Motor neuron (in vitro differentiated cells): Measurements from ENCODE around the gene RPGRIP1. TPM values are rescaled to one million over a fixed set of nuclear protein-coding genes. Genes with fewer than 3 reads are reported as not detected.
A peak's percentile ranks its signal among the peaks of the same experiment; 100 is the strongest.

Experiments used
- ATAC-seq, 8 experiments: fragments of 200-7000 bp; cut with Tn5 transposase; replicated peaks in 6 of 8; 2 replicates each; pipeline ENCODE4 v1.8.0; 2021; ENCODE audit warnings: mild to moderate bottlenecking in 8 of 8, moderate library complexity in 8 of 8
- H3K27ac ChIP-seq, 2 donors: fragments of 250-450 bp; sonication (Bioruptor Pico); 2 replicates each; pipeline ENCODE4 v1.9.0; 2021; ENCODE audit warnings: antibody characterized with exemption in 2 of 2, mild to moderate bottlenecking in 2 of 2, moderate library complexity in 1 of 2
- H3K4me1 ChIP-seq, 2 donors: fragments of 250-450 bp; sonication (Bioruptor Pico); replicated peaks in 1 of 2; 2 replicates each; pipeline ENCODE4 v1.6.1; 2021; ENCODE audit warnings: antibody characterized with exemption in 2 of 2, mild to moderate bottlenecking in 2 of 2, moderate library complexity in 1 of 2
- H3K4me3 ChIP-seq, 5 donors: fragments of 250-450 bp; sonication (Bioruptor Pico); 2 replicates each; pipeline ENCODE4 v1.9.0; 2021; ENCODE audit warnings: antibody characterized with exemption in 5 of 5, mild to moderate bottlenecking in 5 of 5, moderate library complexity in 4 of 5
- WGBS, 10 experiments: fragments of 450-650 bp; shearing (Covaris generic); methylation state at CpG; one replicate each; pipeline ENCODE4 v1.0.0; 2022; 5-methylcytosine and 5-hydroxymethylcytosine counted together
- in situ Hi-C, 9 experiments: fragments of 400-800 bp; cut with MboI; loops; one replicate each; pipeline ENCODE4 v1.15.0; 2021; ENCODE audit warnings: low sequenced_read_pairs in 9 of 9, low pct_unique_long_range_greater_than_20kb in 2 of 9; ENCODE audit not compliant: unreplicated experiment in 9 of 9
- total RNA-seq, 8 experiments: library from RNA; unstranded; fragments of 300-600 nt; gene quantifications; 2 replicates each; pipeline versions ENCODE4 v1.2.3 to v1.2.4, GENCODE V29; 2022

Gene RPGRIP1
- total RNA-seq, 8 experiments from 2014 or later: 0.33 to 0.92 (median 0.52) TPM; not detected in 2

DNA sequence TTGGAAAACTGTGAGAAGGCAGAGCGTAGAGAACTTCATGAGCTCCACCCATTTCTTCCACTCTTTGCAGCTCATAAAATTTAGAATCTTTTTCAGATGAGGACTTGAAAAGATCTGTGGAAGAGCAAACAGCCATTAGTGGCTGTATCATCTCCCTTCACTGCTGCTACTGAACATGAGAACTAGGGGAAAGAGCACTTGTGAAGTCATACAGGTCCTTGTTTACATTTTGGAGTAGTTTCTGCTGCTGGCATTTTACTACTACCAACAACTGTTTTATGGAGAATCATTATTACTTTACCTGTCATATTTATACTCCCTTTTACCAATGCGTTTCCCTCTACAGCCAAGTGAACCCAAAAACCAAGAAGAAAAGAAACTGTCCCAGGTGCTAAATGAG lies 41.0 kb downstream of the RPGRIP1 start:
- ATAC-seq: no peak
- Histone ChIP-seq H3K4me3 (no peak overlapping the region), H3K27ac (no peak overlapping the region), H3K4me1 (no peaks in the 10 kb centered on the region)
- 63 to 100% (median 86%) methylated on average over 1 to 2 of the region's 2 CpGs; no CpG with 5 or more reads in 1 of the 10 experiments for WGBS, 10 experiments
- in situ Hi-C loops: no loop called here

DNA sequence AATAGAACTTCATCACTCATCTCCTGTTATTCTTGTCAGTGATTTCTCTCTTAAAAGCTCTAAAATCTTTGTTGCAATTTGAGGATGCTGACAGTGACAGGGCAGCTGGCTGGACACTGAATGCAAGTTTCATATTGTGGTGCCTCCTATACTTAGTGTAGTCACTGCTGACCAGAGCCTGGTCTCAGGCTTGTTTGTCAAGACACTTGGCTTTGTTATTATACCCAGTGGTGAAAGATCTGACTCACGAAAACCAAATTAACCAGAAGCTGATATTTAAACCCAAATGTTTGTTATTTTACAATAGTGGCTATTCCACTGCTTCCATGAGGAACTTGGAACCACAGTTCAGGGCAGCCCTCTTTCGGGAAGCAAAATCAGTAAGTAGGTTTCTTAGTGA lies 42.8 kb downstream of the RPGRIP1 start:
- no peak overlapping the region for H3K4me3 ChIP-seq
- no peaks in the 10 kb centered on the region for H3K4me1 ChIP-seq
- H3K27ac ChIP-seq: no peak overlapping the region
- no peak for ATAC-seq
- 0 to 79% (median 46%) methylated on average over 1 to 2 of the region's 2 CpGs; no CpG with 5 or more reads in 4 of the 10 experiments for WGBS, 10 experiments
- in situ Hi-C loops: no loop called here

DNA sequence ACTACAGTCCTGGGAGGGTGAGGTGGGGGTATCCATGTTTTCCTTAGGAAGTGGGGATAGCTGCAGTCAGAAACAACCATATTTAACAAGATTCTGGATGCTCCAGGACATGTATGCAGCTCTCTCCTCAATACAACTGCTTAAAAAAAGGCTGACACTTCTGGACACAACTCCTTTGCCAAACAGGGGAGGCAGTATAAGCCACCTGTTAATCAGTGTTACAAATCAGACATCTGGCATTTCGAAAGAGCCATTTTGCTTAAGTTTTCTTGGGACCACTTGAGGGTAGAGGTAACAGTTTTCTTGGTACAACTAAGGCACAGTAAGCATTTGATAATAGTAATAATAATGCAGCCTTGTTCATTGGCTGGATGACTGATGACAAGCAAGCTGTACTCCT lies 47.1 kb downstream of the RPGRIP1 start:
- Histone ChIP-seq H3K27ac (no peak overlapping the region), H3K4me3 (no peak overlapping the region), H3K4me1 (no peaks in the 10 kb centered on the region)
- WGBS, 10 experiments: 0 to 100% (median 77%) methylated on average over 1 of the region's 1 CpG; no CpG with 5 or more reads in 4 of the 10 experiments
- in situ Hi-C loops: no loop called here
- peak in 2 of 8 experiments; percentile 39 to 64 for ATAC-seq

Other genes starting within 250 kb of the RPGRIP1 start
- under 1 TPM in 3 of 8 experiments, not detected in 5; 0.18 to 0.62 (median 0.38) TPM for gene TPPP2, start 249.9 kb upstream of the RPGRIP1 start, total RNA-seq
- gene RNASE13, start 245.3 kb upstream of the RPGRIP1 start, total RNA-seq: under 1 TPM in 3 of 8 experiments, not detected in 5; 0.17 to 0.90 (median 0.70) TPM
- gene RNASE7, start 237.7 kb upstream of the RPGRIP1 start, total RNA-seq: under 1 TPM in 4 of 8 experiments, not detected in 4; 0.14 to 0.40 (median 0.29) TPM
- under 1 TPM in 2 of 8 experiments, not detected in 6; 0.22 to 0.95 TPM for gene RNASE8, start 222.3 kb upstream of the RPGRIP1 start, total RNA-seq
- gene ARHGEF40, start 209.8 kb upstream of the RPGRIP1 start, total RNA-seq: 10 to 100 TPM; 15.0 to 61.4 (median 24.8) TPM
- 10 to 100 TPM; 10.5 to 42.7 (median 17.2) TPM for gene ZNF219, start 181.4 kb upstream of the RPGRIP1 start, total RNA-seq
- 1 to 10 TPM in 4 of 8 experiments, under 1 TPM in 4; 0.37 to 2.5 (median 1.0) TPM for gene TMEM253, start 179.0 kb upstream of the RPGRIP1 start, total RNA-seq
- under 1 TPM in 6 of 8 experiments, not detected in 2; 0.04 to 0.47 (median 0.20) TPM for gene OR5AU1, start 124.0 kb upstream of the RPGRIP1 start, total RNA-seq
- 1,000 to 10,000 TPM in 1 of 8 experiments, 100 to 1,000 TPM in 7; 566 to 1,062 (median 843) TPM for gene HNRNPC, start 10.6 kb upstream of the RPGRIP1 start, total RNA-seq
- 100 to 1,000 TPM in 3 of 8 experiments, 10 to 100 TPM in 5; 67.9 to 155 (median 81.9) TPM for gene SUPT16H, start 103.9 kb downstream of the RPGRIP1 start, total RNA-seq
- 100 to 1,000 TPM in 2 of 8 experiments, 10 to 100 TPM in 6; 48.7 to 114 (median 81.1) TPM for gene CHD8, start 176.0 kb downstream of the RPGRIP1 start, total RNA-seq
- gene RAB2B, start 196.9 kb downstream of the RPGRIP1 start, total RNA-seq: 10 to 100 TPM; 23.8 to 61.2 (median 47.8) TPM
- 10 to 100 TPM; 25.1 to 59.3 (median 35.3) TPM for gene TOX4, start 197.1 kb downstream of the RPGRIP1 start, total RNA-seq
- 10 to 100 TPM; 26.6 to 76.2 (median 49.8) TPM for gene METTL3, start 231.3 kb downstream of the RPGRIP1 start, total RNA-seq
- gene SALL2, start 246.3 kb downstream of the RPGRIP1 start, total RNA-seq: 10 to 100 TPM in 7 of 8 experiments, under 1 TPM in 1; 0.66 to 92.5 (median 37.5) TPM